ELR (cell line): ENCODE data around the gene SPRED3.
A peak's percentile ranks its signal among the peaks of the same experiment; 100 is the strongest.

Source experiments
- DNase-seq: peaks from one replicate; pipeline ENCODE4 v3.0.0-alpha.2; 2015; ENCODE audit warnings: low read depth

The SPRED3 gene

DNA sequence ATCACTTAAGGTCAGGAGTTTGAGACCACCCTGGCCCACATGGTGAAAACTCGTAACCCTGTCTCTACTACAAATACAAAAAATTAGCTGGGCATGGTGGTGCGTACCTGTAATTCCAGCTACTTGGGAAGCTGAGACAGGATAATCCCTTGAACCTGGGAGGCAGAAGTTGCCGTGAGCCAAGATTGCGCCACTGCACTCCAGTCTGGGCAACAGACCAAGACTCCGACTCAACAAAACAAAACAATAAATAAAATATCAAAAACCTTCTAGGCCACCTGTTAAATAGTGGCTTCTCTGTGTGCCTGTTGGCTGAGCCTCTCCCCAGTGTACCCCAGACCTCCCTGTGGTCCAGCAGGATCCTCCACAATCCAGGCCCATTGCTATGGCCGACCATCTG lies 17.4 kb upstream of the SPRED3 start:
- DNase-seq = no peak

DNA sequence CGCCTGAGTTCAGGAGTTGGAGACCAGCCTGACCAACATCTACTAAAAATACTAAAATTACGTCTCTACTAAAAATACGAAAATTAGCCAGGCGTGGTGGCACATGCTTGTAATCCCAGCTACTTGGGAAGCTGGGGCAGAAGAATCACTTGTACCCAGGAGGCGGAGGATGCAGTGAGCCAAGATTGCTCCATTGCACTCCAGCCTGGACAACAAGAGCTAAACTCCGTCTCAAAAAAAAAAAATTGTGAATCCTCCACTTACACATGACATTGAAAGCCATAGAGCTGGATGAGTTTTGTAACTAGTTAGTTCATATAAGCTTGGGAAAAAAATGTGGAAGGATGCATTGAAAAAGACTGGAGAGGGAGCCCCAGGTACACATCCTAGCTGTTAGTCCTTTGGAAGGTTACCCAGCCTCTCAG lies 14.6 kb upstream of the SPRED3 start:
- DNase-seq = no peak

DNA sequence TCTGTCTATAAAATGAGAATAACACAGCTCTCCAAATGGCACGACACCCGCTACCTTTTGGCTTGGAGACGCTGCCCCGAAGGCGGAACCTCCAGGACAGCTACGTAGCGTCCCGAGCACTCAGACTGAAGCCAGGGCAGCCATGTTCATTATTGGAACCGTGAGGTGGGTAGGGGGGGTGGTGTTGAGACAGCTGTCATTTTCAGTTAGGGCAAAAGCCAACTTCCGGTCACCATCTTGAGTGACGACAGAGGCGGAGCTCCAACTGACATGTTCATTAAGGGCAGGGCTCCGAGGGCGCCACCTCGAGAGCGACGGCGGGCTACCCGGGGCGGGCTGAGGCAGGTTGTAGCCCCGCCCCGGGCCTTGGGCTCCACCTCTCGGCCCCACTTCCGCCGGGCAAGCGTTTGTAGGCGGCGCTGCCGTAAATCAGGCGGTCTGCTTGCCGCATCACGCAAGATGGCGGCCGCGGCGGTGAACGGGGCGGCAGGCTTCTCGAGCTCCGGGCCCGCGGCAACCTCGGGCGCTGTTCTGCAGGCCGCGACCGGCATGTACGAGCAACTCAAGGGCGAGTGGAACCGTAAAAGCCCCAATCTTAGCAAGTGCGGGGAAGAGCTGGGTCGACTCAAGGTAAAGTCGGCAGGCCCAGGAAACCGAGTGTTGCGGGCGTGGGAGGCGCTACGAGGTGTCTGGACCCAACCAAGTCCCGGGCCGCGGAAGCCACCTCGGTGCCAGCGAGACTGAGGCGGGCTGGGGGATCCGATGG lies 14.0 kb upstream of the SPRED3 start, which contains the start of gene PSMD8:
Gene PSMD8 (plus strand): TSS at position 240 of the 766 bp plus-strand sequence. CDS start 31 bp downstream, at position 271.
- DNase-seq = peak; percentile 98

DNA sequence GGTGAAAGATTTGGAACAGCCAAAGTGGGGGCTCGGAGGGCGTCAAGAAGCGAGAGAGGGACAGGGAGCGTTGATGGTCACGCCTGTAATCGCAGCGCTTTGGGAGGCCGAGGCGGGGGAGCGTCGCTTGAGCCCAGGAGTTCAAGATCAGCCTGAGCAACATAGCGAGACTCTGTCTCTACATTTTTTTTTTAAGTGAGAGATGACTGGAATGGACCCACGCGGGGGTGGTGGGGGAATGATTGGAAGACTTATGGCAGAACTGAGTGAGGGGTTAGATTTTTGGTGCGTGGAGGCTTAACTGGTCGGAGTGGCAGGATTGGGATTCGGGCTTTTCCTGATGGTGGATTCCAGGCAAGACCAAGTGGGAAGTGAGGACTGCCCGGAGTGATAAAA lies 13.4 kb upstream of the SPRED3 start:
- DNase-seq = no peak

DNA sequence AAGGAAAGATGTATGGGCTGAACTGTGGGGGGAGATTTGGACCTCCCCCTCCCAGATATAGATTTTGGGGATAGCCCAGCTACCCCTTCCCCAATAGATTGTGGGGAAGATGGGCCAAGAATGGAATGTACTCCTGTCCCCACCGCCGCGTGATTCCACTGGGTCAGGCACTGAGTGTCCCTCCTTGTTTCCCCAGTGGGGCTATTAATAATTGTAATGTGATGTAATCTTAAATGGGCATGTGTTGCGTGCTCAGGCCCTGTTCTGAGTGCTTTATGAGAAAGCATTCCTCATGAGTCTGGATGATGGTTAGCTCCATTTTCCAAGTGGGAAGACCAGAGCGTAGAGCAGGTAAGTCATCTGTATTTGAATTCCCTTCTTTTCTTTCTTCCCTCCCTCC lies 12.7 kb upstream of the SPRED3 start:
- peak; percentile 54 for DNase-seq

DNA sequence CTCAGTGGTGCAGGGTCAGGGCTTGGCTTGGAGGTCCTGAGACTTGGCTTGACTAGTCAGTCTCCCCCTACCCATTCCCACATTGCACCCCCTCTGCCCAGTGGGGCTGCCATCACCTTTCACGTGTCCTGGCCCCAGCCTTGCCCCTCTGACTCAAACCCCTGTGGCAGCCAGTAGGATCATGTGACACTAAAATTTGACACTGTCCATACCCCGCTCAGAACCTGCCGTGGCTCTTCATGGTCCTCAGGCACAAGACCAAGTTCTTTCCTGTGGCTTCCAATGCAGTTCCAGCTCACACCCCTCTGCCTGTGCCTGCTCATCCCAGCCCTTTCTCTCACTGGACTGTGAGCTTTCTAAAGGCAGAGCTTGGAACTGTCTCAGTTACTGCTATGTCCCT lies 11.9 kb upstream of the SPRED3 start:
- DNase-seq = no peak

DNA sequence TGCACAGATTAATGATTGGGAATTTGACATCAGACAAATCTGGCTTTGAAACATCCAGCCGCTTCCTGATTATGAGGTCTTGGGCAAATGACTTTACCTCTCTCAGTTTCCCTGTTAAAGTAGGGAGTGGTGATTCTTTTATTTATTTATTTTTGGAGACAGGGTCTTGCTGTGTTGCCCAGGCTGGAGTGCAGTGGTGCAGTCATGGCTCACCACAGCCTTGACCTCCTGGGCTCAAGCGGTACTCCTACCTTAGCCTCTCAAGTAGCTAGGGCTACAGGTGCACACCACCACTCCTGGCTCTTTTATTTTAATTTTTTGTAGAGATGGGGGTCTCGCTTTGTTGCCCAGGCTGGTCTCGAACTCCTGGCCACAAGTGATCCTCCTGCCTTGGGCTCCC lies 11.4 kb upstream of the SPRED3 start:
- DNase-seq = no peak

DNA sequence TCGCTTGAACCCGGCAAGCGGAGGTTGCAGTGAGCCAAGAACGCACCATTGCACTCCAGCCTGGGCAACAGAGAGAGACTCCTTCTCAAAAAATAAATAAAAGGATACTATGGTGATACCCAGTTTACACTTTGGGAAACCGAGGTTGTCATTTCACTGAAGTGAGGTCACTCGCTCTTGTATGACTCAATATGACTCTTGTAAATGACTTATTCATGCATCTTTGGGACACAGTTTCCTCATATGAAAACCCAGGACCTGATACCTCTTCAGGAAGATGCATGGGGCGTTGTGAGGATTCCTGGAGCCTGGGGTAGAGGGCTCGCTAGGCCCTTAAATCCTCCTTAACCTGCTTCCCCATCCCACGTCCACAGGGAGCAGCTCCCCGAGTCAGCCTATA lies 9.6 kb upstream of the SPRED3 start:
- DNase-seq = peak; percentile 67

DNA sequence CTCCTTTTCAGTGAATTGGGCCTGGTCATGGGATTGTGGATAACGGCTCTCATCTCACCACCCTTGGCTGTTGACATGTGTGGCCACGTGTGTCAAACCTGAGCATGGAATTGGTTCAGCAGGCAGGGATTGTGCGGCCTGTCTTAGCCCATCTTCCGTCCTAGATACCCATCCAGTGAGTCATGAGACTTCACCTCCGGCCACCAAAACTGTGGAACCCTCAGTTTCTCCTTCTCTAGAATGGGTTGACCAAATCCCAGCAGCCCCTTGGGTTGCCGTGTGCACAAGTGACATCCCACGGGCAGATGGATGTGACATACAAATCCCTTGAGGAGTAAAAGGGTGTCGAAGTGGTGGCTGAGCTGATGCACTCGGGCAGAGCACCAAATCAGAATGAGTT lies 7.4 kb upstream of the SPRED3 start:
- DNase-seq = no peak

DNA sequence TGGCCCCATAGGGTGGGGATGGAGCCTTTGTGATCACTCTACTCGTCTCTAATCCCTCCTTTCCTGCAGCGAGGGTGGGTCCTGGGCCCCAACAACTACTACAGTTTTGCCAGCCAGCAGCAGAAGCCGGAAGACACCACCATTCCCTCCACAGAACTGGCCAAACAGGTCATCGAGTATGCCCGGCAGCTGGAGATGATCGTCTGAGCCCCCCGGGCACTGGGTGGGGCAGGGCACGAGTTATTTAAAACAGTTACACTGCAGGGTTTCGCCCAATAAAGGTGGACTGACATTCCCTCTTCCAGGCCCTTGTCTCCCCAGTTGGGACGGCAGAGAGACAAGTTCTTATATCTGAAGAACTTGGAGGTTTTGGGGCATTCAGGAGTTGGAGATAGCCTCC lies 5.3 kb upstream of the SPRED3 start:
- DNase-seq = no peak

DNA sequence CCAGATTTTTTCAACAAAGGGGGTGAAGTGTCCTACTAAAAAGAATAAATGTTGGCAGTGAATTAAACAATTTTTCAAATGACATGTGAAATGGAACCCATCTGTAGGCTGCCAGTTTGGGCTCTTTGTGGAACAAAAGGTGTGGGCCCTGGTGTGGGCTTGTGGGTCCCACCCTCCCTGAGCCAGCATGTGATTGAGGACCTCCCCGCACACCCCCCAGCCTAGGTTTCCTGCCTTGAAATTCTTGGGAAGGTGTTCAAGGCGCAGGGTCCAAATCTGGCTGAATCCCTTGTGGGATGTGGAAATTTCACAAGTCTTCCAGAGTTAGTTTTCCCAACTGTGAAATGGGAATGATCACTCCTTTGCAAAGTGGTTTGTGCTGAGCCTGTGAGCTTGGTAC lies 4.8 kb upstream of the SPRED3 start:
- DNase-seq = no peak

DNA sequence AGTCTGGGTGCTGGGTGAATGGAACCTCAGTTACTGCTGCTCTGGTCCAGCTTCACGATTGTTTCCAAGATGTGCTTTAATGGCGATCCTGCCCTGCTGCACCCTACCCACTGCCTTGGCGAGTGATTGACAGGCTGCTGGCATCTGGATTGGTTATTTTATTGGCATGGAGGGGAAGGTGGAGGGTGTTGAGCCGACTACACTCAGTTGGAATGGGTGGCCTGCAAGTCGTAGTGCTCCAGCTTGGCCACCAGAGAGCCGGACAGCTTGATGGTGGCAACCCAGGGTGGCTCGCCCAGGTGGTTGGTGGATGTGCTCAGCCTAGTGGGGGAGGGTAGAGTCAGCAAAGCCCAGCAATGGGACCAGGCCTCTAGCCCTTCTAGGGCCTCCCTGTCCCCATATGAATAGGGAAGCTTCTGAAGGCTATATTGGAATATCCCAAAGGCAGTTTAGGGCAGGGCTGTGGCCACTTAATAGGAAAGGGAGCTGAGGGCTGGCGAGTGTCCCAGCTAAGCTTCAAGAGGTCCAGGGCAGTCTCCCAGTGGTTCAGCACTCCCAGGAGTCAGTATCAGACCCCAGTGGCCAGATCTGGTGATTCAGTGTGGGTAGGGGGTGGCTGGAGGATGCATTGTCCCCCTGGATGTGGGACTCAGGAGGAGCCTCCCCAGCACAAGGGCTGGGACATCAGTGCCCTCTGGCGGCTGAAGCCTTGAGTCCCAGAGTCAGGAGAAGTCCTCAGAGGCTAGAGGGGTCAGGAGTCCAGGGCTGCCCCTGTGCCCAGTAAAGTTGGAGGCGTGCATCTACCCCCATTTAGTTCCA lies 4.1 kb upstream of the SPRED3 start:
- peak; percentile 52 for DNase-seq

DNA sequence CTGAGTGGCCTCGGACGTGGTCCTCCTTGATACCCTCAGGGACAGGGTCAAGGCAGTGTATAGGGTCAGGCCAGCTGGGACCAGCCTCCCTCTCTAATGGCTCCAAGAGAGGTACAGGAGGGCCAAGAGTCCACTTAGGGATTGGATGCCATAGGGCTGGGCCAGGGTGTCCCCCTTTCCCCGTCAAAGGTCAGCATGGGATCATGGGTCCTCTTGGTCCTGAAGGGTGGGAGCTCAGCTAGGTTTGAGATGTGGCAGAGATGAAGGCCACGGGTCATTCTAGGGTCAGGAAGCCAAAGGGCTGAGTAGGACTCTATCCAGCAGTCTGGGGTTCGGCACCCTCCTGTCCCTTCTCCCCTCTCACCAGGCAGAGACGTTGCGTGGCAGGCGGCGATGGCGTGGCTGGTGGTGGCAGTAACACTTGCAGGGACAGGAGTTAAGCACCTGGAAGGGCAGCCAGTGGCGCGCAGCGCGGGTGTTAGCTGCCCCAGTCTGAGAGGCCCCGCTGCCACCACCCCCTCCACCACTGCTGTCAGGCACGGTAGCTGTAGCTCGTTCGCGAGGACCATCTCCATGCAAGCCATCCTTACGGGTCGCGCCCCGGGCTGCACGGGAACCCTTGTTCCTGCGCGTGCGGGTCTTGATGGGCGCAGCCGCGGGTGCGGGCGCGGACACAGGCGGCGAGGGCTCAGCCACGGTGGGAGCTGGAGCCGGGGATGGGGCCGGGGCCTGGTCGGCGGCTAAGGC lies 3.3 kb upstream of the SPRED3 start:
- DNase-seq = no peak

DNA sequence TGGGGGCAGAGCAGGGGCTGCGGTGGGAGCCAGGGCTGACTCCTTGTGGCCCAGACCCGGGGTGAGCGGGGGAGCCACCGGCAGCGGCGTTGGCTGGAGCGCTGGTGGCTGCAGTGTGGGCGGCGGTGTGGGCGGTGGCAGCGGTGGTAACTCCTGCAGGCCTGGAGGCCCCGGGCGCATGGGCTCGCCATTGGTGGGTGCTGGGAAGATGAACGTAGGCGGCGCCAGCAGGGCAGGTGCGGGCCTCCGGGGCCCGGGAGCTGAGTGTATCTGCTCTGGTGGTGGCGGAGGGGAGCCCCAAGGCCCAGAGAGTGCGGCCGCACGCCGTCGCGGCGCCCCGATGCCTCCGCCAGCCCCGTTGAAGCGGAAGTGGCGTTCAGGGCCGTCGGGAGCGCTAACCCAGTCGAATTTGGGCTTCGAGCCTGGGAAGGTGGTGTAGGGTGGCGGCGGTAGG lies 2.7 kb upstream of the SPRED3 start:
- no peak for DNase-seq

DNA sequence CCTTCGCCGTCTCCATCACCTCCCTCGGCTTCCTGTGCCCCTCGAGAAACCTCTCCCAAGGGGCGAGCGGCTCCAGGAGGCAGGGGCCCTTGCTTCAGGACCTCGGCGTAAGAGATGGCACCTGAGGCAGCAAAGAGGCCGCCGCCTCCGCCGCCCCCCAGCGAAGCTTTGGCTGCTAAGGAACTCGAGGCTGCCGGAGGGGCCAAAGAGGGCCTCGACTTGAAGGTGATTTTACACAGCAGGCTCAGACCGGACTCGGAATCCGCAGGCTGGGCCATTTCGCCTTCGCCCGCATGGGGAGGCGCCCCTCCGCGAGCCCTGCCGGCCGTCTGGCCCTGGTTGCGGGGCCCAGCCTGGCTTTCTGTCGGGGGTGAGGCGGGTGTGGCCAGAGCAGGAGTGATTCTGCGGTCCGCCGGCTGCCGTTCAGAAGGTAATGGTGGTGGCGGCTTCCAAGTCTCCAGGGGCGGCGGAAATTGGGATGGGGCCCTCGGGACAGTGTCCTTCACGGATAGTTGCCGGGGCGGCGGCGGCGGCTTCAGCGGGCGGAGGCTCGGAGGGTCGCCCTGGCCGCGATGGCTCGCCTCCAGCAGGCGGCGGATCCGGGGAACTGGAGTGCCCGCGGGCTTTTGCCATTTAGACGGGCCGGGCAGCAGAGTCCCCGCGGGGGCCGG lies 2.1 kb upstream of the SPRED3 start:
- DNase-seq = no peak

DNA sequence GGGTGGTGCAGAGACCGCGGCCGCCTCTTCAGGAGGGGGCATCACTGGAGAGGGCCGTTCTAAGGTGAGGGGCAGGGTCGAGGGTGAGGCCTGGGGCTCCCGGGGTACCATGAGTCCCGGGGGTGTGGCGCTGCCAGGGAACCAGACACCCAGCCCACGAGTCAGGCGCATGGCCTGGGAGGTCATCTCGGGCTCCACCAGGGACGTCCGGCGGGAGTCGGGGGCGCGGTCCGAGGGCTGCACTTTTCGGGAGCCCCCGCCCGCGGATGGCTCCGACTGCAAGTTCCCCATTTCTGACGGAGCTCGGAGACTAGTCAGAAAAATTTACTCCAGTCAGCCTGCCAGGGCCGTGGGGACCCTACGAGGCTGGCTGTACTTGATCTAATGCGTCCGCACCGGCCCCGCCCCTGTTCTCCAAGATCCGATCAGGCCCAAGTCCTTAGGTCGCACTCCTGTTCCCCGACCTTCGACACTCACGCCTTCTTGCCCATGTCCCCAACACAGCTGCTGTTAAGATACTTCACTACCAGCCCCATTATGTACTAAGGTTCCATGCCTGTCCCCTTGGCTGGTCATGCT lies 1.4 kb upstream of the SPRED3 start:
- no peak for DNase-seq

DNA sequence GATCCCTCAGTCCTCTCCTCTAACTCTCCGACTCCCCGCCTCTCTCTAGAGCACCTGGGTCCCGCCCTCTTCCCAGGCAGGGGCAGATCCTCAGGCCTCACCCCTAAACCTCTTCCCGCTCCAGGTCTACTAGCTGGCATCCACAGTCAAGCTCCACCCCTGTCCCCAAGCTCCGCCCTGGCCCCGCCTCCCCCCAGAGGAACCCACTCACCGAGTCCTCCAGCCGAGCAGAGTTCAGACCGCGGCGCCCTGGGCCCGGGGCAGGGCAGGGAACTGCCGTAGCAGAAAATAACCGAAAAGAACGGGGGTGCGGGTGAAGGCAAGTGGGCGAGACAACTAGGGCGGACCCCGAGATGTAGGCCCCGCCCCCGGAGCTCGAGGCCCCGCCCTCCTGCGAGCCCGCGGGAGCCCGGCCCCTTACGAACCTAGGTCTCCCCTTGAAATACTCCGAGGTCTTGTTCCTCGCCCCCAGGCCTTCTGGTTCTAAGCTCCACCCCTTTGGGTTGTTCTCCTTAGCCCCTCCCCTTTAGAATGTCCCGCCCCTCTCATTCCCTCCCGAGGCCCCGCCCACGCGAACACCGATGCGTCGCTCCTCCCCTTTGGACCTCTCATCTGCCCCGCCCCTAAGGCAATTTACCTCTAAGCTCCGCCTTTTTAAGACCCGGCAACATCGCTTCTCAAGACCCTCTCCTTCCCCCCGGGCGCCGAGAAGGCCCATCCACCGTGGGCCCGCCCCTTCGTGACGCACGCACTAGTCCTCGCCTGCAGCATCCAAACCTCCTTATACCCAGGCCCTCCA lies 748 bp upstream of the SPRED3 start, which contains the start of gene GGN:
Gene GGN (minus strand): TSS at position 485 of the 799 bp plus-strand sequence. CDS start 773 bp downstream, outside the sequence.
- DNase-seq = peak; percentile 96

DNA sequence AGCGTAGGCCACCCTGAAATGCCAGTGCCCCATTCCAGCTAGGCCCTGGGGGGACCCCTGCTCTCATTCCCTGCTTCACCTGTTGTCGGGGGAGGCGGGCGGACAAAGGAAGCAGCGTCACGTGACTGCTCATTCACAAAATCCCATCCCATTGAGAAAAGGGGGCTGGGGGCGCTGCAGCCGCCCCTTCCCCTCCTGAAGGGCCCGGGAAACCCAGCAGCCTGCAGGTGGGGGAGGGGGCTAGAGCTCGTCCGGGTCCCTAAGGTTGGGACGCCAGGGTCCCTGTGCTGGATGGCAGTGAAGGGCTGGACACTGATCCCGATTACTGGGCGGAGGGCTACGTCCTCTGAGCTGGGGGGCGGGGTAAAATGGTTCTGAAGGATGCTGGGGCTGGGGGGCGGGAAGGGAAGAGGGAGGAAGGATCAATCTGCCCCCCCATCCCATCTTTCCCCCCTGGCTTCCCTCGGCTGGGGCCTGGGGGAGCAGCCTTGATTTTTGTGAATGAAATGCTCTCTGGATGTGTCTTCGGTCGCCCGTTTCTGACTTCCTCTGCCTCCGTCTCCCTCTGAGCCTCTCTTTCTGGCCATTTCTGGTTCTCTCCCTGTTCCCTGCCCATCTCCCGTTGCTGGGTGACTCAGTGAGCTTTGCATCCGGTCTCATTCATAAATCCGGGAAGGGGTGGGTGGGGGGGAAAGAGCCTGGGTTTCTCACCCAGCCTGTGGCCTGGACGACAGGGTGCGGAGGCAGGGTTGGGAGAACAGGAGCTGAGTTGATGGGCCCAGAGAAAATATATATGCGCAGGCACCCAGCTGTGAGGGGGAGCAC lies 816 bp downstream of the SPRED3 start:
- DNase-seq = peak; percentile 88
